ENCODE results near the gene SNX22.

Gene SNX22

GRCh38 chr15:64156652-64157331 lies 5.3 kb downstream of the SNX22 start:
- no peak for DNase-seq

- DNase-seq = no peak
Observed at GRCh38 chr15:64157599-64158125, 6.1 kb downstream of the SNX22 start.

DNA sequence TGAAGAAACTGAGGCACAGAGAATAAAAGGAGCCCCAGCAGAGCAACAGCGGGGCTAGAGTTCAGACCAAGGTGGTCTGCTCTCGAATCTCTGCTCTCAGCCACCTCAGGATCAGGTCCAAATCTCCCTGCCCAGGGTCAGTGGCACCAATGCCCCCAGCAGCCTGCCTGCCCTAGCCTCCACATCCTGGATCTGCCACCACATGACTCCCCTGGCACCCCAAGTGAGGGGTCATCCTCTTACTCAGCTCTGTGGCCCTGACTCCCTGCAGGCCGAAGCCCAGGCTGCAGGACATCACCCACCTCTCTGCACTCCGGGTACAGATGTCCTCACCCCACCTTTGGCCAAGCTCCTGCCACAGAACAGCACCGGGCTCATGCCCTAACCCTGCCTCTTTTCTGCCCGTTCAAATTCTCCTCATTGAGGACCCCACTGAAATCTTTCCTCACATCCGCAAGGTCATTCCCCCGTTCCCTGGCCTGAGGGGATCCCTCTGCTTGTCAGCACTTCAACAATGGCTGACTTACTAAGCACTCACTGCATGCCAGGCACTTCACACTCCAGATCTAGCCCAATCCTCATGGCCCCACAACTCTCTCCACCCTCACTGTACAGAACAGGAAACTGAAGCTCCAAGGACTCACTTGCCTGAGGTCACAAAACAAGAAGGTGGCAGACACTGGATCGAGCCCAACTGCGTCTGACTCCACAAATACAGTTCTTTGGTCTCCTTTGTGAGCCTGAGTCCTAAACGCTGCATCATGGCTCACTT lies 7.0 kb downstream of the SNX22 start:
- DNase-seq = no peak

DNA sequence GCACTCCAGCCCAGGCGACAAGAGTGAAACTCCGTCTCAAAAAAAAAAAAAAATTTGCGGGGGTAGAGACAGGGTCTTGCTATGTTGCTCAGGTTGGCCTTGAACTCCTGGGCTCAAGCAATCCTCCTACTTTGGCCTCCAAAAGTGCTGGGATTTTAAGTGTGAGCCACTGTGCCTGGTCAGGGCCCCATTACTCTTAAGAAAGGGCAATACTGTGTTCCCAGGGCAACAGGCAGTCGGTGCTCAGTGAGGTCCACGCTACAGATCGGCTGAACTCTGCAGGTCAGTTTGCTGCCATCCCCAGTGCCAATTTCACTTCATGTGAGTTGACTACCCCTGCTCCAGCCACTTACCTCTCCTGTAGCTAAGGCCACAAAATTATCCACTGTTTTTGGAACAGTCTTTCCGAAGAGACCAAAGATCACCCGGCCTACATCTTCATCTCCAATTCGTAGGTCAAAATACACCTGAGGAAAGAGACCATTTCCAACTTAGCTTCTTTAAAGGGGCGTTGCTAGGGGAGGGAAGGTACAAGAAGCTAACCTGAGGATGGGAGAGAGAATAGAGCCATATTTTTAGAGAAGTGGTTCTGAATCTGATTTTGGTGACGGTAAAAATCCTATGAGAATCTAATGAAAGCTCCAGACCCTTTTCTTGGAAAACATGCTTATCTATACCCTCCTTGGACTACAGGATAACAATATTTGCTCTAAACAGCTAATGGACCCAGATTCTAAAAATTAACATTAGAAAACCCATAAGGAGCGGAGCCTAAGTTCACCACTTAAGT lies 10.4 kb downstream of the SNX22 start:
- no peak for DNase-seq

- DNase-seq = no peak
Observed at GRCh38 chr15:64162478-64162868, 10.9 kb downstream of the SNX22 start.

- DNase-seq = peak; percentile 97
Observed at GRCh38 chr15:64162869-64163658, 11.5 kb downstream of the SNX22 start, which contains the start of gene PPIB. TSS of gene PPIB (minus strand) at chr15:64163022. CDS start at chr15:64162986, 36 bp downstream.

DNA sequence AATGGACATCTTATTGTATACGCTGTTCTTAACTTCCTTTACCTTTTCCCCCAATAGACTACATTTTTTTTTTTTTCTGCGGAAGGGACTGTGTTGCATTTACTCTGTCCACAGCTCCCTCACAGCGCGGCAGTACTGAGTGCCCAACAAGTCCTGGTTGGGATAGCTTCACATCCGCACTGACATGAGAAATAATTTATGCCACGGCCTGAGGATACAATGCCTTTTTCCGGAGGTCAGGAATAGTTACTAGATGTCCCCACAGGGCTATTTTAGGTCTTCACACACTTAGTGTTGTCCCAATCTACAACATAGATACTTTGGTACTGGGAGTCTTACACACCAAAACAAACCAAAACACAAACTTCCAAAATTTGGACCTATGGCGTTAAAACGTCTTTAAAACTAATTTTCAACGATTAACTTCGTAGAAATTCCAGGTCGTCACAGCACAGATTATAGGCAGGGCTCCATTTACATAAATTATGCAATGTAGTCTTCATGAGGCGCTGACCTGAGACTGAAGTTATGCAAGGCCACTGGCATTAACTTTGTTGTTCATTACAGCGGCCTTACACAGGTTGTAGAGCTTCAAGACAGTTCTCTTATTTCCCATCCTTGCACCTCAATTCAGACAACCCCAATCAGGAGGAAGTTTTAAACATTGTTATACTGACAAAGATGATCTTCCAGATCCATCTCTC lies 12.3 kb downstream of the SNX22 start:
- no peak for DNase-seq

GRCh38 chr15:64164436-64164835 lies 12.9 kb downstream of the SNX22 start:
- DNase-seq = no peak

DNA sequence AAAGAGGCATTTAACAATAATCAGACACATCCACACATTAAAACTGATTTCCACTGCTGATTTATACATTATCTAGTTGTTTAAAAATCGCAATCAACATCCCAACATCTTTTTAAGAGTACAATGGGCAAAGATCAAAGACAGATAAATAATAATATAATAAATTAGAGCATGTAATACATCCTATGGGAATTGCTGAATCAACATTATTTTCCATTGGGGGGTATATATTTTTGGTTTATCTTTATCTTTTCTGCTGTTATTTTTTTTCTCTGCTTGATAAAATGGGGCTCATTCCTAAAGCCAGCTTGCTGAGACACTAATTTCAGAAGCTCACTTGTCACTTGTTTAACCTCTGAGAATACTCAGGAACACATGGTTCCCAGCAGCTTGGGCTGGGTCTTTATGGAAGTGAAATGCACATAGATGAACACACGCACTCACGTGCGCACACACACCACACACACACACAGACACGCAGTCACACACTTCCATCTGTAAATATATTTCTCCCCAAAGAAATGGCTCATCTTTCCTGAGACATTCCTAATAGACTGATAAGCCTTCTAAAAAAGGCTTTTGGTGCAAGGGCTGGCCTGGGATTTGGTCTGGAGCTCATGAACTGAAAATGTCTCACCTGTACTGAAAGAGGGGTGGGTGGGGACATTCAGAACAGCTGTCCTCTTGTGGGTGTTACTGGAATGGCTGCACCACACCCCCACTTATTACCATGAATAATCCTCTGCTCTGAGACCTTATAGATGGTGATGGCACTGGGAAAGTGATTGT lies 14.8 kb downstream of the SNX22 start:
- no peak for DNase-seq

- DNase-seq = peak; percentile 70
Observed at GRCh38 chr15:64180235-64180824, 28.8 kb downstream of the SNX22 start.

DNA sequence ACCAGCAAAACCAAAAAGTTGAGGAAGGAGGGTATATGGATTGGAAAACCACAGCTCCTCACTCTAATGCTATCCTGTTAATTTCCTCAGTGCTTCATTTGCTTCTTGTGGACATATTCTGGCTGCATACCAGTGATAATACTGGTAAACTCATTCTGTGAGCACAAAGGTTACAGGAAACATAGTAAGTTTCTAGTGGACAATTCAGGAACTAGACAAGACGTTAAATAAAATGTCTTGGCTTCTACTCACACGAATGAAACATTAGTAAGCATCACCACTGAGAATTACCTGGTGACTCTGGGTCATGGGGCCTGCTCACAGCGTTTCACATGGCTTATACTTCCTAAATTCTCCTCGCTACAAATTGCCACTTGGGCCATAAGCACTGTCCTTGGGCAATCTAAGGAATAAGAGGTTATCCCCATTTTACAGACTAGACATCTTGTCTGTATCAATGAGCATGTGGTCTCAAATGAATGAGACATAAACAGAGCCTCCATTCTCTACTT lies 31.4 kb downstream of the SNX22 start:
- no peak for DNase-seq

DNA sequence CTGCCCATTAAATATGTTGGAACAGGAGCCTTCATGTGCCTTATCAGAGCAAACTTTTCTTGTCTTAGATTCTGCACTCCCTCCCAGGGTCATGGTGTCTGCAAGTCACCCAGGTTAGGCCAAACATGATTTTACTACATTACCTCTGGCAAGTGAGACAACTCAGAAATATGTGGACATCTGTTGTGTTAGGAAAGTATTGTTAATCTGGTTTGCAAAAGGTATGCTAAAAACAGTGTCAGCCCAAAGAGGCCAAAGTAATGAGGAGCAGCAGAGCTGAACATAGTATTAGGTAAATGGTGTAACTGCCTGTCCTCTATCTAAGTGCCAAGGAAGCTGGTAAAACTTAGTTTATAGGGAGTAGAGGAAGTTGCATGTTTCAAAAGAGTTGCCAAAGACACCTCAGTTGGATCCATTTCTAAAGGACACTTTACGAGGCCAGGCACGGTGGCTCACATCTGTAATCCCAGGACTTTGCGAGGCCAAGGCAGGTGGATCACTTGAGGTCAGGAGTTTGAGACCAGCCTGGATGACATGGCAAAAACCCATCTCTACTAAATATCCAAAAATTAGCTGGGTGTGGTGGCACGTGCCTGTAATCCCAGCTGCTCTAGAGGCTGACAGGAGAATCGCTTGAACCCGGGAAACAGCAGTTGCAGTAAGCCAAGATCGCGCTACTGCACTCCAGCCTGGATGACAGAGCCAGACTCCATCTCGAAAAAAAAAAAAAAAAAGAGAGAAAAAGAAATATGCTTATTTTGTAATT lies 33.8 kb downstream of the SNX22 start:
- no peak for DNase-seq

GRCh38 chr15:64187396-64188191 lies 36.1 kb downstream of the SNX22 start:
- DNase-seq = no peak

- DNase-seq = no peak
Observed at GRCh38 chr15:64191971-64192830, 40.7 kb downstream of the SNX22 start.

DNA sequence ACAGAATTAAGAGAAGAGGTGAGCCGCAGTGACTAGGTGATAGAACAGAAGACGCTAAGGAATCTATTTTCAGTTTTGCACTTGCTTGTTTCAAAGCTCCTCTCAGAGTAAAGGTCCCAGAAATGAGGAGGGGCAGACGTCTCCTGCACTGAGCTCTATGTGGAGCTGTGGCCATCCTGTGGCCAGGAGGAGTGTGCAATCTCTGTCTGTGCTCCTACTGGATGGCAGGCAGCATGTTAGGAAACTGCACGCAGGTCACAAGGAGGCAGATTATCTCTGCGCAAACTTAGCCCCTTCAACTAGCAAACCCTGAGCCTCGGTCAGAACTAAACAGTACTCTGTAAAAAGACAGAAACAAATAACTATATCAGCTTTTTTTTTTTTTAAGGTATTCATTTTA lies 42.4 kb downstream of the SNX22 start:
- no peak for DNase-seq

DNA sequence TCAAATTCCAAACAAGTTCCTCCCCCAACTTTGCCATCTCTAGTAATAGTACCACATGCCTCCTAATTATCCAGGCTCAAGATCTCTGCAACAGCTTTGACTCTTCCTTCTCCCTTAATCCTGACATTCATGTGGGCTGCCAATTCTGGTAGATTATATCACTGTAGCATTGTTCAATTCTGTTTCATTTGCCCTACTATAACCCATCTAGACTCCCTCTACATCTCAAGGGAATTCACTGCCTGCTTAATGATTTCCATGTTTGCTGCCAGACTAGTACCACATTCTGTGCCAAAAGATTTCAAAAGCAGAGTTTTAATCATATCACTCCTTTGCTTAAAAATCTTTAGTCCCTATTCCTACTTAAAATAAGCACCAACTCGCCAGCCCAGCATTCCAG lies 45.9 kb downstream of the SNX22 start:
- no peak for DNase-seq

DNA sequence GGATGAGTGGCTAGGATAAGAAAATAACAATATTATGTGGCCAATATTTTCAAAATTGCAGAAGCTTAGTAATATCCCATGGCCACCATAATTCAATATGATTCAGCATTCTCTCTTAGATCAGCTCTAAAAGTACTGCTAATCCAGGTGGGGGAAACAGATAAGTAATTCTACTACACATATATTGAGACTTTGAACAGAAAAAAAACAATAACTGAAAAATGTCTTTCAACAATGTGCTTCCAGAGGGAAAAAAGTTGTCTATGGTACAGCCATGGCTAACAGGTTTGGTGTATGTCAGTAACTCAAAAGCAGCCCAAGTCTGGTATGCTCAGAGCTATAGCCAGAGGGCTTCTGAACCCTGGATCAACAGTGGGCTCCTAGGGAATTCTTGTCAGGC lies 53.7 kb downstream of the SNX22 start:
- no peak for DNase-seq
